HepG2 (cell line): ENCODE measurements around the gene TBC1D10B. TPM values are rescaled to one million over a fixed set of nuclear protein-coding genes. Genes with fewer than 3 reads are reported as not detected.

Source experiments
- ATAC-seq: fragments of 200-7000 bp; cut with Tn5 transposase; 3 replicates; pipeline ENCODE4 v1.9.1; 2020; ENCODE audit warnings: mild to moderate bottlenecking, moderate library complexity
- BruUV-seq: library from RNA; stranded (reverse); fragments of 400-500 nt; replicated peaks from 2 replicates; lab custom pipeline; 2021; lab: Mats Ljungman, UMichigan
- CTCF ChIA-PET: fragments of 300-600 bp; formaldehyde crosslinking; extraction: SDS; loops from one replicate; lab custom pipeline; 2021; ENCODE audit warnings: low total read pairs, inconsistent platforms, low intra/inter-chr PET ratio; lab: Yijun Ruan, JAX
- POLR2A ChIA-PET: fragments of 350-600 bp; sonication (Branson Sonifier 250); formaldehyde crosslinking; loops from one replicate; lab custom pipeline; 2020; ENCODE audit warnings: antibody characterized with exemption, inconsistent platforms; lab: Yijun Ruan, JAX
- DNase-seq: peaks from one replicate; pipeline ENCODE4 v3.0.0-alpha.2; 2015; ENCODE audit warnings: low spot score
- FAIRE-seq: peaks from 3 replicates; lab custom pipeline; 2011; peaks lifted over from hg19 to GRCh38; lab: Jason Lieb, UNC
- H2AFZ ChIP-seq: one replicate; pipeline ENCODE4 v1.6.1; 2011; ENCODE audit warnings: low read length, inconsistent platforms
- H3K27ac ChIP-seq: fragments of 300-600 bp; 3 replicates; pipeline ENCODE4 v1.8.0; 2011; ENCODE audit warnings: mixed run types, mild to moderate bottlenecking, mixed read lengths, low read length, inconsistent platforms; ENCODE audit not compliant: insufficient read depth; ENCODE audit errors: extremely low read length
- H3K27me3 ChIP-seq, 2 experiments: fragments of 200-600 bp in 1 of 2; 2 replicates in 1 of 2; 3 replicates in 1 of 2; pipeline versions ENCODE4 v1.6.0 to v1.8.0; 2011; ENCODE audit warnings: low read length in 2 of 2, mild to moderate bottlenecking in 2 of 2, moderate library complexity in 2 of 2, inconsistent platforms in 1 of 2; ENCODE audit not compliant: insufficient read depth in 2 of 2, control insufficient read depth in 1 of 2
- H3K36me3 ChIP-seq, 2 experiments: fragments of 200-600 bp in 1 of 2; replicated peaks in 1 of 2; 2 replicates in 1 of 2; 3 replicates in 1 of 2; pipeline versions ENCODE4 v1.5.1 to v1.8.0; 2011; ENCODE audit warnings: low read length in 2 of 2, inconsistent platforms in 1 of 2; ENCODE audit not compliant: insufficient read depth in 2 of 2, control insufficient read depth in 1 of 2
- H3K4me1 ChIP-seq: 2 replicates; pipeline ENCODE4 v1.5.1; 2012; ENCODE audit warnings: low read length, inconsistent platforms; ENCODE audit not compliant: insufficient read depth
- H3K4me2 ChIP-seq: 2 replicates; pipeline ENCODE4 v1.6.0; 2011; ENCODE audit warnings: low read depth, low read length, inconsistent platforms
- H3K4me3 ChIP-seq, 3 experiments: fragments of 200-600 bp in 1 of 3; sonication (generic), shearing (Covaris generic) in 1 of 3; replicated peaks in 1 of 3; 2 replicates each; pipeline ENCODE4 v1.5.1; 2011 to 2016; ENCODE audit warnings: low read length in 3 of 3, inconsistent platforms in 2 of 3, low read depth in 2 of 3, mild to moderate bottlenecking in 2 of 3, control low read depth in 1 of 3, mixed read lengths in 1 of 3; ENCODE audit not compliant: insufficient read depth in 1 of 3
- H3K79me2 ChIP-seq: one replicate; pipeline ENCODE4 v1.6.1; 2011; ENCODE audit warnings: low read length, inconsistent platforms; ENCODE audit not compliant: insufficient read depth
- H3K9ac ChIP-seq: 2 replicates; pipeline ENCODE4 v1.6.0; 2011; ENCODE audit warnings: mild to moderate bottlenecking, low read depth, low read length, inconsistent platforms; ENCODE audit not compliant: insufficient read depth
- H3K9me3 ChIP-seq: 2 replicates; pipeline ENCODE4 v1.5.1; 2012; ENCODE audit warnings: mild to moderate bottlenecking, low read length
- H4K20me1 ChIP-seq: 2 replicates; pipeline ENCODE4 v1.6.0; 2011; ENCODE audit warnings: inconsistent platforms, mild to moderate bottlenecking, low read length, moderate library complexity; ENCODE audit not compliant: insufficient read depth
- AHR ChIP-seq: IDR thresholded peaks from 2 replicates; pipeline ENCODE4 v1.6.1; 2018; ENCODE audit warnings: missing genetic modification reagents, missing compliant biosample characterization
- EHMT2 ChIP-seq: fragments of 200-600 bp; sonication (generic); IDR thresholded peaks from 2 replicates; pipeline ENCODE4 v1.7.0; 2017; ENCODE audit warnings: antibody characterized with exemption, low read depth, low read length, borderline replicate concordance
- HOXA3 ChIP-seq: sonication (generic); formaldehyde crosslinking; IDR thresholded peaks from 2 replicates; pipeline ENCODE4 v1.5.0; 2020; ENCODE audit warnings: missing genetic modification reagents
- NR2F2 ChIP-seq: IDR thresholded peaks from 2 replicates; pipeline ENCODE4 v1.6.1; 2012; ENCODE audit warnings: low read depth, inconsistent platforms, borderline replicate concordance
- POLR2G ChIP-seq: fragments of 200-400 bp; formaldehyde crosslinking; IDR thresholded peaks from 2 replicates; pipeline ENCODE4 v1.6.1; 2018; ENCODE audit warnings: mild to moderate bottlenecking, low read depth, low read length, moderate library complexity
- SNAPC4 ChIP-seq: sonication (generic); formaldehyde crosslinking; IDR thresholded peaks from 2 replicates; pipeline ENCODE4 v1.4.0; 2020; ENCODE audit warnings: mild to moderate bottlenecking, missing genetic modification reagents
- TCF12 ChIP-seq, 2 experiments: fragments of 450-650 bp in 1 of 2; sonication (generic) in 1 of 2; formaldehyde crosslinking in 1 of 2; IDR thresholded peaks; 2 replicates each; pipeline versions ENCODE4 v1.6.1 to v1.8.0; 2017 to 2022; ENCODE audit warnings: antibody characterized with exemption in 1 of 2, mild to moderate bottlenecking in 1 of 2, missing genetic modification reagents in 1 of 2, moderate library complexity in 1 of 2
- ZC3H4 ChIP-seq: sonication (generic); formaldehyde crosslinking; IDR thresholded peaks from 2 replicates; pipeline ENCODE4 v1.4.0; 2020; ENCODE audit warnings: missing genetic modification reagents, borderline replicate concordance
- ZNF121 ChIP-seq: sonication (generic); formaldehyde crosslinking; IDR thresholded peaks from 2 replicates; pipeline ENCODE4 v1.5.0; 2020; ENCODE audit warnings: mild to moderate bottlenecking, missing genetic modification reagents
- ZNF17 ChIP-seq: sonication (generic); formaldehyde crosslinking; IDR thresholded peaks from 2 replicates; pipeline ENCODE4 v1.5.0; 2020; ENCODE audit warnings: mild to moderate bottlenecking, missing genetic modification reagents
- ZNF230 ChIP-seq: sonication (generic); formaldehyde crosslinking; IDR thresholded peaks from 2 replicates; pipeline ENCODE4 v1.4.0; 2020; ENCODE audit warnings: mild to moderate bottlenecking, missing genetic modification reagents
- ZNF619 ChIP-seq: sonication (generic); formaldehyde crosslinking; IDR thresholded peaks from 2 replicates; pipeline ENCODE4 v1.4.0; 2020; ENCODE audit warnings: mild to moderate bottlenecking, missing genetic modification reagents
- ZNF629 ChIP-seq: sonication (generic); formaldehyde crosslinking; conservative IDR thresholded peaks from 2 replicates; pipeline ENCODE4 v1.5.0; 2020; ENCODE audit warnings: missing genetic modification reagents
- ZNF720 ChIP-seq: sonication (generic); formaldehyde crosslinking; IDR thresholded peaks from 2 replicates; pipeline ENCODE4 v1.4.0; 2020; ENCODE audit warnings: missing genetic modification reagents
- ZNF761 ChIP-seq: sonication (generic); formaldehyde crosslinking; conservative IDR thresholded peaks from 2 replicates; pipeline ENCODE4 v1.4.0; 2020; ENCODE audit warnings: mild to moderate bottlenecking, missing genetic modification reagents
- ZSCAN22 ChIP-seq: sonication (generic); formaldehyde crosslinking; IDR thresholded peaks from 2 replicates; pipeline ENCODE4 v1.4.0; 2020; ENCODE audit warnings: mild to moderate bottlenecking, missing genetic modification reagents
- WGBS: methylation state at CpG from one replicate; pipeline ENCODE4 v1.1.6; 2017; ENCODE audit warnings: low lambda C conversion rate; 5-methylcytosine and 5-hydroxymethylcytosine counted together
- in situ Hi-C: cut with HindIII; loops from 2 replicates; pipeline ENCODE4 v1.10.0; 2017; ENCODE audit warnings: low pct_unique_long_range_greater_than_20kb; ENCODE audit not compliant: extremely low pct_ligation_motif_present
- intact Hi-C: fragments of 100-400 bp; cut with micrococcal nuclease; formaldehyde crosslinking; loops from one replicate; pipeline ENCODE4 v1.10.0; 2022; ENCODE audit not compliant: unreplicated experiment
- polyA plus RNA-seq, 8 experiments: library from polyadenylated mRNA; depleted of rRNA in 3 of 8; stranded (reverse) in 7 of 8; unstranded in 1 of 8; fragments of >200 nt; fragmentation: Illumina TruSeq in 4 of 8; extraction: Trizol in 4 of 8; gene quantifications; 2 replicates each; pipeline versions ENCODE4 v1.2.1 to v1.2.3, GENCODE V29; 2011 to 2016; ENCODE audit warnings: low read depth in 4 of 8, missing spikeins in 1 of 8, mixed read lengths in 1 of 8; ENCODE audit not compliant: insufficient read depth in 1 of 8
- total RNA-seq, 5 experiments: library from RNA; depleted of rRNA; stranded (reverse); fragments of >200 nt; fragmentation: Illumina TruSeq; extraction: Trizol; gene quantifications; 2 replicates each; pipeline ENCODE4 v1.2.3, GENCODE V29; 2016; ENCODE audit warnings: low read depth in 1 of 5

The TBC1D10B gene
- total and polyA plus RNA-seq, 2 of the 13 experiments (the other 11 are each of a cell fraction or from before 2014, with no cell fraction given), result 15.7 to 24.8 TPM

- no peak for TF ChIP-seq TCF12 (IDR thresholded peaks at IDR 0.05)
- no peak for TF ChIP-seq TCF12 (CRISPR knock-in tag; IDR thresholded peaks at IDR 0.05)
- peak; percentile 81 for TF ChIP-seq AHR (CRISPR knock-in tag)
- no peak for TF ChIP-seq ZNF619
- peak; percentile 56 for TF ChIP-seq HOXA3
- TF ChIP-seq POLR2G, result peak; percentile 45; the same call in 1 of the 2 replicates
- no peak for TF ChIP-seq ZNF629 (CRISPR knock-in tag)
- no peak for TF ChIP-seq ZNF720
- no peak for TF ChIP-seq ZNF17 (CRISPR knock-in tag)
- peak; percentile 59; the same call in 1 of the 2 replicates for TF ChIP-seq ZNF121
- TF ChIP-seq EHMT2, result no peak
Observed at GRCh38 chr16:30378236-30379157, 8.2 kb upstream of the TBC1D10B start (continued).

- in situ Hi-C loops, result no loop called here
- H3K27ac ChIP-seq, result peak overlapping the region; percentile 90
- no peaks in the 10 kb centered on the region for H3K36me3 ChIP-seq
- no peak for FAIRE-seq
- no peaks in the 10 kb centered on the region for H3K9me3 ChIP-seq
- DNase-seq, result peak; percentile 73
- peak overlapping the region; percentile 97 for H3K4me2 ChIP-seq
- no peak overlapping the region for H2AFZ ChIP-seq
- H4K20me1 ChIP-seq, result no peaks in the 10 kb centered on the region
- ChIA-PET CTCF (no interaction called here), POLR2A (interaction anchor here (1.2 to 2.0 kb wide), 5 partner anchors 13 to 32 kb away, joined by 3 to 7 read pairs (median 5); partner anchors contain the start of genes CD2BP2 and ZNF48)
- no TSS peak for BruUV-seq
- WGBS, result 61% methylated on average over 39 of the region's 39 CpGs
- H3K9ac ChIP-seq, result peak overlapping the region; percentile 57
- H3K27me3 ChIP-seq, result no peaks in the 10 kb centered on the region
- H3K79me2 ChIP-seq, result peaks cover 2% of the 10 kb centered on the region
- intact Hi-C loops, result loop anchor here (1.0 to 2.0 kb wide), 2 partner anchors 17 to 57 kb away; partner anchors contain the start of gene ZNF48
- peaks cover 54% of the 10 kb centered on the region for H3K4me1 ChIP-seq
- H3K4me3 ChIP-seq, result peak overlapping the region; percentile 46 to 97 (median 71); a peak in 4 of 6 replicates
- ATAC-seq, result peak; percentile 12
- TF ChIP-seq ZNF230 (CRISPR knock-in tag) (peak; percentile 56; the same call in 1 of the 2 replicates), ZNF761 (CRISPR knock-in tag) (no peak), ZC3H4 (CRISPR knock-in tag) (peak; percentile 9; the same call in 1 of the 2 replicates), SNAPC4 (CRISPR knock-in tag) (0 out of 2 replicates have a peak, but pooled peaks have one; percentile 45), NR2F2 (no peak), ZSCAN22 (CRISPR knock-in tag) (no peak)
Observed at GRCh38 chr16:30377812-30378235, 7.5 kb upstream of the TBC1D10B start.
